Stomach (tissue), 9 donors: ENCODE data around the gene XIRP1. TPM values are rescaled to one million over a fixed set of nuclear protein-coding genes. Genes with fewer than 3 reads are reported as not detected.
A peak's percentile ranks its signal among the peaks of the same experiment; 100 is the strongest.

ENCODE experiments used
- DNase-seq, 2 donors: peaks; one replicate each; pipeline versions ENCODE4 v3.0.0 to v3.0.0-alpha.2; 2013 to 2019
- H3K27ac ChIP-seq, 5 donors: fragments of 200-600 bp in 4 of 5; sonication (generic) in 4 of 5; one replicate each; pipeline ENCODE4 v1.5.1; 2013 to 2019; ENCODE audit warnings: mild to moderate bottlenecking in 1 of 5, moderate library complexity in 1 of 5
- H3K27me3 ChIP-seq, 3 donors: fragments of 200-600 bp; sonication (generic); one replicate each; pipeline ENCODE4 v1.5.1; 2017 to 2019; ENCODE audit warnings: mixed run types in 1 of 3
- H3K36me3 ChIP-seq, 4 donors: fragments of 200-600 bp; sonication (generic); 1 replicate in 3 of 4; 2 replicates in 1 of 4; pipeline ENCODE4 v1.5.1; 2016 to 2019
- H3K4me1 ChIP-seq, 4 donors: fragments of 200-600 bp; sonication (generic); one replicate each; pipeline ENCODE4 v1.5.1; 2016 to 2019
- H3K4me3 ChIP-seq, 4 donors: fragments of 200-600 bp; sonication (generic) in 3 of 4; one replicate each; pipeline ENCODE4 v1.5.1; 2016 to 2019; ENCODE audit warnings: mild to moderate bottlenecking in 1 of 4
- H3K9me3 ChIP-seq, 4 donors: fragments of 200-600 bp; sonication (generic); one replicate each; pipeline ENCODE4 v1.5.1; 2016 to 2019
- EP300 ChIP-seq: sonication (generic); formaldehyde crosslinking; IDR thresholded peaks from one replicate; pipeline ENCODE4 v1.6.1; 2017; ENCODE audit warnings: antibody characterized with exemption
- POLR2A ChIP-seq, 4 donors: fragments of 450-650 bp; IDR thresholded peaks; one replicate each; pipeline ENCODE4 v1.6.1; 2016; ENCODE audit warnings: antibody characterized with exemption in 4 of 4, control low read depth in 2 of 4, mild to moderate bottlenecking in 1 of 4, moderate library complexity in 1 of 4
- POLR2AphosphoS5 ChIP-seq, 3 donors: sonication (generic); formaldehyde crosslinking; IDR thresholded peaks; one replicate each; pipeline ENCODE4 v1.6.1; 2016; ENCODE audit warnings: antibody characterized with exemption in 3 of 3
- WGBS, 5 donors: extraction: QIAGEN DNeasy Blood & Tissue Kit in 3 of 5; methylation state at CpG; one replicate each; pipeline versions ENCODE4 v1.1.5 to v1.1.7; 2013 to 2018; 5-methylcytosine and 5-hydroxymethylcytosine counted together
- intact Hi-C: fragments of 100-400 bp; cut with DNase I; formaldehyde crosslinking; loops from one replicate; pipeline ENCODE4 v1.15.1; 2023; ENCODE audit warnings: low total_unique reads
- polyA plus RNA-seq, 3 donors: library from polyadenylated mRNA; stranded (reverse); fragments of 200-250 nt; gene quantifications; one replicate each; pipeline ENCODE4 v1.2.3, GENCODE V29; 2013
- total RNA-seq, 5 donors: library from RNA; depleted of rRNA; stranded (reverse); fragments of >200 nt; gene quantifications; one replicate each; pipeline versions ENCODE4 v1.1.0 to v1.2.3, GENCODE V29; 2014 to 2016
- TF ChIP-seq, protein P1 (sequence below), 7 experiments: fragments of 450-650 bp in 4 of 7; fragments of 200-600 bp in 3 of 7; sonication (generic) in 3 of 7; IDR thresholded peaks; one replicate each; pipeline ENCODE4 v1.5.1; 2016 to 2019; ENCODE audit warnings: antibody characterized with exemption in 7 of 7, control low read depth in 2 of 7, mild to moderate bottlenecking in 1 of 7
- donor health status: healthy with polysubstance abuse.
- donor health status: Bipolar disorder and iron deficiency.
- donor health status: healthy.

The XIRP1 gene
- total and polyA plus RNA-seq, 8 donors = under 0.01 to 1.1 (median 0.18) TPM; not detected in 3

DNA sequence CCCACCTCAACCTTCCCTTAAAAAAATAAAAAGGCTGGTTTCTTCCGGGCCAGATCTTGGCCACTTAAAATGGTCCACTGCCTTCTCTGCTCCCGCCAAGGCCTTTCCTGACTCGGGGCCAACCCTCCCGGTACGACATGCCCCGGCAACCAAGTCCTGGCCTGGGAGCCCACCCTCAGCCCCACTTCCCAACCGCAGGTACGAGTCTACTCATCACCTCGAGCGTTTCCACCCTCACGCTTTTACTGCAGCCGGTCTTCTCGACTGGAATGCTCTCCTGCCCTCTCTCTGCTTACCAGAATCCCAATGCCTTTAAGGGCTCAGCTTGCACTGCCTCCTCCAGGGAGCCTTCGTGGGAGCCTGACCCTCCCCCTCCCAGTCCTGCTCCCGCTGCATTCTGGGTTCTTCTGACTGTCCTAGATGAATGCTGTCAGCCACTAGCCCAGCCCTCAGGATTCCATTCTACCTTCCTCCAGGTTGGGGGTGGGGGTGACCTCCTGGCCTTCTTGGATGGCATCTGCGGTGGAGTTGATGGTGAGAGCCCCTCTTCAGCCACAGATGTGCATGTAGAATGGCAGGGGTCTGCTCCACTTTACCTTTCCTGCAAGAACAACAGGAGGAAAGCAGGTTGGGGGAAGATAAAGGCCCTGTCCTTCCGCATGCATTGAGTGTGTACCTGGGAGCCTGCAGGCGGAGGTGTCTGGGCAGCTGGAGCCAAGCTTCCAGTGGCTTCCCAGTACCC is 37.9 kb downstream of the XIRP1 start:
- peak in 1 of 2 donors; percentile 57 for DNase-seq
- WGBS, 5 donors = 44 to 60% (median 55%) methylated on average over 18 of the region's 18 CpGs
- TF ChIP-seq POLR2AphosphoS5 (IDR thresholded peaks at IDR 0.05) = no peak
- TF ChIP-seq, protein P1, sequence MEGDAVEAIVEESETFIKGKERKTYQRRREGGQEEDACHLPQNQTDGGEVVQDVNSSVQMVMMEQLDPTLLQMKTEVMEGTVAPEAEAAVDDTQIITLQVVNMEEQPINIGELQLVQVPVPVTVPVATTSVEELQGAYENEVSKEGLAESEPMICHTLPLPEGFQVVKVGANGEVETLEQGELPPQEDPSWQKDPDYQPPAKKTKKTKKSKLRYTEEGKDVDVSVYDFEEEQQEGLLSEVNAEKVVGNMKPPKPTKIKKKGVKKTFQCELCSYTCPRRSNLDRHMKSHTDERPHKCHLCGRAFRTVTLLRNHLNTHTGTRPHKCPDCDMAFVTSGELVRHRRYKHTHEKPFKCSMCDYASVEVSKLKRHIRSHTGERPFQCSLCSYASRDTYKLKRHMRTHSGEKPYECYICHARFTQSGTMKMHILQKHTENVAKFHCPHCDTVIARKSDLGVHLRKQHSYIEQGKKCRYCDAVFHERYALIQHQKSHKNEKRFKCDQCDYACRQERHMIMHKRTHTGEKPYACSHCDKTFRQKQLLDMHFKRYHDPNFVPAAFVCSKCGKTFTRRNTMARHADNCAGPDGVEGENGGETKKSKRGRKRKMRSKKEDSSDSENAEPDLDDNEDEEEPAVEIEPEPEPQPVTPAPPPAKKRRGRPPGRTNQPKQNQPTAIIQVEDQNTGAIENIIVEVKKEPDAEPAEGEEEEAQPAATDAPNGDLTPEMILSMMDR (IDR thresholded peaks at IDR 0.05) = no peak
- no peak for TF ChIP-seq EP300
- TF ChIP-seq POLR2A (IDR thresholded peaks at IDR 0.05) = no peak
- Histone ChIP-seq H3K9me3 (no peaks in the 10 kb centered on the region), H3K36me3 (no peaks in the 10 kb centered on the region), H3K4me3 (peak overlapping the region in 3 of 4 donors; percentile 70 to 100 (median 85)), H3K4me1 (peaks cover 39 to 57% (median 51%) of the 10 kb centered on the region in 4 donors), H3K27ac (peak overlapping the region; percentile 98 to 100 (median 99)), H3K27me3 (no peaks in the 10 kb centered on the region)
- intact Hi-C loops = no loop called here

DNA sequence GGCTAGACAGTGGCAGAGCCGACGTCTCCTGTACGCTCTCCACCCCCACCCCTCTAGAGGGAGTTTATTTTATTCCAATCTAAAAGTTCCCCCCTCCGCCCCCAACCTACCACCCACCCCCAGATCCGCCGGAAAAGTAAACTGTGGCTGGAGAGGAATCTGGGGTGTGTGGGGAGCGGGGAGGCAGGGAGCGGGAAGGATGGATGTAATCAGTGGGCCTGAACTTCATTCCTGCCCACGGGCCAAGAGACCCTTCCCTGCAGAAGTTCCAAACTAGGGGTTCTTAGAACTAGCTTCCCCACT is 38.5 kb downstream of the XIRP1 start:
- Histone ChIP-seq H3K36me3 (no peaks in the 10 kb centered on the region), H3K4me1 (peaks cover 44 to 62% (median 56%) of the 10 kb centered on the region in 4 donors), H3K9me3 (no peaks in the 10 kb centered on the region), H3K4me3 (peak overlapping the region; percentile 70 to 100 (median 85)), H3K27me3 (no peaks in the 10 kb centered on the region), H3K27ac (peak overlapping the region; percentile 98 to 100 (median 99))
- TF ChIP-seq EP300 (no peak), POLR2A (IDR thresholded peaks at IDR 0.05) (no peak), POLR2AphosphoS5 (IDR thresholded peaks at IDR 0.05) (no peak)
- intact Hi-C loops = no loop called here
- DNase-seq = peak in 1 of 2 donors; percentile 41
- 17 to 33% (median 20%) methylated on average over 9 of the region's 9 CpGs for WGBS, 5 donors

DNA sequence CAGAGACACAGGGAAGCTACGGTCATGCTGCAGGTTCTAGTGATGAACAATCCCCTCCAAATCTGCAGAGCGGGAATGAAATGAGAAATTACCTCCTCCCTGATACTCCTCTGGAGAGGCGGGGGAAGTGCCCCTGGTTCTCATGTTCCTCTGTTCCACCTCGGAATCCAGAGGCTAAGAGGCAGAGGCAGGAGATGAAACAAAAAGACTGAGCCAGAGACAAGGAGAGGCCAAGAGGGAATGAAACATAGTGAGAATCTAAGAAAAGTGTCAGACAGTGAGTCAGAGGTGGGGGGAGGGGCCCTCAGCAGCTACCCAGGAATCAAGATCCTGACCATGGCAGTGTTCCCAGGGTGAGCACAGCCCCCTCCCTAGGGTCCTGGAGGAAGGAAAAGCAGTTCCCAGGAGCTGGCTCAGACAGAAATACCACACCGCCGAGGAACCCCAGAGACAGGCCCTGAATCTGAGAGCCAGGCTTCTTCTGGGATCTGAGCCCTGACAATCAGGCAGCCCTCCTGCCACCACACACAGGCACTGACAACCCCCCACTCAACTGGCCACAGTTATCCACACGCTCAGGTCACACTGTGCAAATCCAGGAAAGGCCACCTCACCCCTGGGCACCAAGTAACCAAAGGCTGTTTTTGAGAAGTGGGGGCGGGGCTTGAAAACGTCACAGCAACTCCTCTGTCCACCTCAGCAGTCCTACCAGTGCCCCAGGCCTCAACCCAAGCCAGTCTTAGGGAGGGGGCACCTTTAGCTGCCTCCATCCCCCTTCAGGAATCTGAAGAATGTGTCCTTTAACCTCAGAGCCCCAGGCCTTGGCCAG is 41.4 kb downstream of the XIRP1 start:
- TF ChIP-seq POLR2AphosphoS5 (IDR thresholded peaks at IDR 0.05) = peak; percentile 27 to 80 (median 38)
- TF ChIP-seq EP300 = no peak
- TF ChIP-seq POLR2A (IDR thresholded peaks at IDR 0.05) = no peak
- TF ChIP-seq, protein P1 (IDR thresholded peaks at IDR 0.05) = no peak
- WGBS, 5 donors = 20 to 28% (median 22%) methylated on average over 9 of the region's 9 CpGs
- Histone ChIP-seq H3K9me3 (no peaks in the 10 kb centered on the region), H3K27me3 (no peaks in the 10 kb centered on the region), H3K4me1 (peaks cover 73 to 86% (median 83%) of the 10 kb centered on the region in 4 donors), H3K4me3 (peak overlapping the region; percentile 70 to 100 (median 85)), H3K27ac (peak overlapping the region; percentile 98 to 100 (median 99)), H3K36me3 (peaks cover 4 to 7% (median 6%) of the 10 kb centered on the region in 4 donors)
- intact Hi-C loops = no loop called here
- peak; percentile 78 to 95 for DNase-seq

DNA sequence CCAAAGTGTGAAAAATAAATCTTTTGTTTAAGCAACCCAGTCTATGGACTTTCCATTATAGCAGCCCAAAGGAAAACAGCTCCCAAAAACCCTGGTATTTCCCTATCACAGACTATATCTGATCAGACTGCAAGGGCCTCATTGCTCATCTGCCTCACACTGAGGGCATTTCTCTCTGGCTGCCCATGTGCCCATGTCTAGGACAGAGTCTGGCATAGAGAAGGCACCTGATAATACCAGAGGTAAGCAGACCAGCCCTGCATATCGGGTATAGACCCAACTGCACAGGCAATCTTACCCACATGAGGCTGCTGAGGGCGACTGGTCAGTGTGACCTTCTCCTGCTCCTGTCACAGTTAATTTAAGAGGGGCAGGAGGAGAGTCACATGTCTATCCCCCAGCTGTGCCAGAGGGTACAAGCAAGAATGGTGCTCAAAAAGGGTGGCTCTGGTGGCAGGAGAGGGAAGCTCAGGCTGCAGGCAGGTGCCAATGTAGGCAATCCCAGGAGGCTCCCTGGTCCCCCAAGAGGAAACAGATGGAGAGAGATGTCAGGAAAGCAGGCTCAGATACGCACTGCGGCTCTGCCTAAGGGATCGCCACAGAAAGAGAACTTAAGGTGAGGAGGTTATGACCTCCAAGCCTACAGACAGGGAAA is 42.1 kb downstream of the XIRP1 start:
- intact Hi-C loops = no loop called here
- H3K4me3 ChIP-seq = peak overlapping the region; percentile 70 to 100 (median 85)

More for the DNA sequence above, 42.1 kb downstream of the XIRP1 start:
- H3K27ac ChIP-seq = peak overlapping the region; percentile 98 to 100 (median 99)
- no peak for TF ChIP-seq POLR2A (IDR thresholded peaks at IDR 0.05)
- no peak for TF ChIP-seq POLR2AphosphoS5 (IDR thresholded peaks at IDR 0.05)
- TF ChIP-seq, protein P1 (IDR thresholded peaks at IDR 0.05) = no peak
- TF ChIP-seq EP300 = no peak
- H3K4me1 ChIP-seq = peaks cover 76 to 86% (median 83%) of the 10 kb centered on the region in 4 donors
- no peaks in the 10 kb centered on the region for H3K27me3 ChIP-seq
- no peaks in the 10 kb centered on the region for H3K9me3 ChIP-seq
- H3K36me3 ChIP-seq = peaks cover 11 to 14% (median 13%) of the 10 kb centered on the region in 4 donors
- WGBS, 5 donors = 23 to 50% (median 45%) methylated on average over 3 to 5 of the region's 5 CpGs
- peak in 1 of 2 donors; percentile 59 for DNase-seq
